Gastroesophageal sphincter (tissue), 4 donors: ENCODE results near the gene RNU4-1. TPM values are rescaled to one million over a fixed set of nuclear protein-coding genes. Genes with fewer than 3 reads are reported as not detected.

ENCODE experiments used
- small RNA-seq, 4 donors: library from RNA; depleted of rRNA; stranded (forward); fragments of <200 nt; gene quantifications; one replicate each; pipeline ENCODE3, GENCODE V24; 2016
- total RNA-seq, 4 donors: library from RNA; depleted of rRNA; stranded (reverse); fragments of >200 nt; gene quantifications; one replicate each; pipeline ENCODE4 v1.1.0, GENCODE V29; 2016

Gene RNU4-1
- total RNA-seq, 4 donors from 2014 or later, result under 0.01 TPM; not detected in 3

Small RNA genes lying within 50 kb of the gene (small RNA-seq; reads per million reads assigned to genes)
- gene RNU4-1, result 400 to 941 (median 574) reads per million in 4 donors
- 809 to 1,742 (median 1,391) reads per million in 4 donors for gene RNU4-2
- gene RNU6-1088P, result 0 reads per million in 4 donors

Other genes starting within 250 kb of the RNU4-1 start
- 10 to 100 TPM; 37.5 to 42.3 (median 41.7) TPM for gene RAB35, start 176.5 kb downstream of the RNU4-1 start, total RNA-seq
- 10 to 100 TPM; 39.3 to 82.2 (median 56.0) TPM for gene GCN1, start 98.5 kb downstream of the RNU4-1 start, total RNA-seq
- gene RPLP0, start 92.1 kb downstream of the RNU4-1 start, total RNA-seq, result 1,000 to 10,000 TPM; 1,730 to 2,825 (median 2,260) TPM
- 10 to 100 TPM; 43.2 to 80.4 (median 59.4) TPM for gene PXN, start 27.5 kb downstream of the RNU4-1 start, total RNA-seq
- gene RNU4-2, start 1.3 kb downstream of the RNU4-1 start, total RNA-seq, result under 1 TPM in 3 of 4 donors, not detected in 1; under 0.01 TPM
- gene SIRT4, start 9.1 kb upstream of the RNU4-1 start, total RNA-seq, result 1 to 10 TPM in 3 of 4 donors, under 1 TPM in 1; 0.67 to 3.9 (median 3.7) TPM
- not detected for gene PLA2G1B, start 34.5 kb upstream of the RNU4-1 start, total RNA-seq
- gene MSI1, start 75.9 kb upstream of the RNU4-1 start, total RNA-seq, result 1 to 10 TPM in 1 of 4 donors, under 1 TPM in 3; 0.16 to 9.2 (median 0.70) TPM
- 100 to 1,000 TPM; 424 to 588 (median 522) TPM for gene COX6A1, start 144.9 kb upstream of the RNU4-1 start, total RNA-seq
- 10 to 100 TPM in 3 of 4 donors, 1 to 10 TPM in 1; 9.7 to 19.5 (median 16.8) TPM for gene TRIAP1, start 153.1 kb upstream of the RNU4-1 start, total RNA-seq
- gene GATC, start 153.2 kb upstream of the RNU4-1 start, total RNA-seq, result 10 to 100 TPM; 20.0 to 26.0 (median 23.2) TPM
- 10 to 100 TPM; 46.2 to 63.2 (median 49.3) TPM for gene SRSF9, start 176.5 kb upstream of the RNU4-1 start, total RNA-seq
- 100 to 1,000 TPM; 179 to 271 (median 229) TPM for gene DYNLL1, start 202.9 kb upstream of the RNU4-1 start, total RNA-seq
- 10 to 100 TPM; 19.3 to 27.6 (median 22.6) TPM for gene COQ5, start 235.9 kb upstream of the RNU4-1 start, total RNA-seq
- 100 to 1,000 TPM; 134 to 273 (median 161) TPM for gene RNF10, start 241.1 kb upstream of the RNU4-1 start, total RNA-seq